SIG-M5 treated with dmso at 0.1 percent for 504 hours (cell line): ENCODE data around the gene RUNDC3A.
A peak's percentile ranks its signal among the peaks of the same experiment; 100 is the strongest.
"Not testable (repeated sequence)": the region's sequence is repeated elsewhere in the genome, so short reads cannot be mapped to it uniquely, and the experiment has no call there.

Source experiments
- DNase-seq: peaks from one replicate; lab custom pipeline; 2025; ENCODE audit not compliant: unreplicated experiment; lab: John Stamatoyannopoulos, UW

RUNDC3A gene

GRCh38 chr17:44343510-44344209 is 35.3 kb downstream of the RUNDC3A start:
- DNase-seq, result no peak

GRCh38 chr17:44344939-44345453 is 36.6 kb downstream of the RUNDC3A start, which contains the start of gene GRN:
GRN (plus strand) TSS chr17:44345302; CDS start chr17:44349165, 3,863 bp downstream.
- peak; percentile 99 for DNase-seq

- peak; percentile 59 for DNase-seq
Measured at GRCh38 chr17:44345454-44346026, 37.1 kb downstream of the RUNDC3A start.

- no peak for DNase-seq
Measured at GRCh38 chr17:44346064-44346844, 37.9 kb downstream of the RUNDC3A start.

GRCh38 chr17:44347206-44348055 is 39.0 kb downstream of the RUNDC3A start:
- not testable (repeated sequence) for DNase-seq

- peak; percentile 98 for DNase-seq
Measured at GRCh38 chr17:44348234-44348987, 40.0 kb downstream of the RUNDC3A start.

GRCh38 chr17:44348988-44349364 is 40.6 kb downstream of the RUNDC3A start:
- DNase-seq, result no peak

GRCh38 chr17:44349553-44350070 is 41.2 kb downstream of the RUNDC3A start:
- DNase-seq, result no peak

- DNase-seq, result peak; percentile 65
Measured at GRCh38 chr17:44350733-44351226, 42.4 kb downstream of the RUNDC3A start.

- no peak for DNase-seq
Measured at GRCh38 chr17:44351464-44351863, 43.1 kb downstream of the RUNDC3A start.

GRCh38 chr17:44351961-44352827 is 43.8 kb downstream of the RUNDC3A start:
- DNase-seq, result no peak

GRCh38 chr17:44352828-44353671 is 44.6 kb downstream of the RUNDC3A start:
- DNase-seq, result no peak

- DNase-seq, result no peak
Measured at GRCh38 chr17:44353672-44354331, 45.4 kb downstream of the RUNDC3A start.

- no peak for DNase-seq
Measured at GRCh38 chr17:44354582-44355561, 46.5 kb downstream of the RUNDC3A start.

GRCh38 chr17:44355642-44356099 is 47.3 kb downstream of the RUNDC3A start:
- no peak for DNase-seq

- no peak for DNase-seq
Measured at GRCh38 chr17:44356241-44356640, 47.8 kb downstream of the RUNDC3A start.
